Tibial nerve (tissue), 3 donors: Measurements from ENCODE around the gene RAB28.

Experiments used
- CTCF ChIP-seq, 5 experiments: fragments of 200-600 bp in 3 of 5; fragments of 450-650 bp in 2 of 5; sonication (generic) in 3 of 5; IDR thresholded peaks; one replicate each; pipeline ENCODE4 v1.5.1; 2016 to 2019; ENCODE audit warnings: antibody characterized with exemption in 5 of 5, mild to moderate bottlenecking in 3 of 5, moderate library complexity in 2 of 5
- POLR2A ChIP-seq, 2 donors: fragments of 450-650 bp; IDR thresholded peaks; one replicate each; pipeline ENCODE4 v1.6.1; 2017; ENCODE audit warnings: antibody characterized with exemption in 2 of 2, mild to moderate bottlenecking in 2 of 2, moderate library complexity in 2 of 2

- TF ChIP-seq CTCF (IDR thresholded peaks at IDR 0.05) (no peak), POLR2A (IDR thresholded peaks at IDR 0.05) (no peak)
Measured at GRCh38 chr4:13441506-13441905, 42.6 kb downstream of the RAB28 start.
